Liver (tissue), 9 donors: ENCODE data around the gene TPRN. TPM values are rescaled to one million over a fixed set of nuclear protein-coding genes. Genes with fewer than 3 reads are reported as not detected.

ENCODE experiments used
- DNase-seq: peaks from one replicate; pipeline ENCODE4 v3.0.0-alpha.2; 2017; ENCODE audit warnings: low spot score
- H3K27ac ChIP-seq, 2 donors: one replicate each; pipeline ENCODE4 v1.7.0; 2013; ENCODE audit warnings: inconsistent platforms in 2 of 2, low read length in 2 of 2, control low read depth in 1 of 2, low read depth in 1 of 2, mild to moderate bottlenecking in 1 of 2
- H3K27me3 ChIP-seq, 4 donors: one replicate each; pipeline versions ENCODE4 v1.6.1 to v1.7.0; 2013; ENCODE audit warnings: low read length in 3 of 4, inconsistent platforms in 1 of 4, mild to moderate bottlenecking in 1 of 4, moderate library complexity in 1 of 4; ENCODE audit not compliant: control insufficient read depth in 4 of 4, insufficient read depth in 4 of 4
- H3K36me3 ChIP-seq, 4 donors: one replicate each; pipeline versions ENCODE4 v1.6.1 to v1.7.0; 2013; ENCODE audit warnings: low read length in 3 of 4, mild to moderate bottlenecking in 3 of 4, low read depth in 1 of 4, moderate library complexity in 1 of 4; ENCODE audit not compliant: control insufficient read depth in 4 of 4, insufficient read depth in 3 of 4
- H3K4me1 ChIP-seq, 4 donors: one replicate each; pipeline versions ENCODE4 v1.6.1 to v1.7.0; 2013; ENCODE audit warnings: low read length in 3 of 4, mild to moderate bottlenecking in 3 of 4, moderate library complexity in 1 of 4; ENCODE audit not compliant: control insufficient read depth in 4 of 4, insufficient read depth in 4 of 4
- H3K4me3 ChIP-seq, 3 donors: one replicate each; pipeline versions ENCODE4 v1.6.1 to v1.7.0; 2013; ENCODE audit warnings: low read length in 3 of 3, control low read depth in 1 of 3, low read depth in 1 of 3, mild to moderate bottlenecking in 1 of 3
- H3K9ac ChIP-seq, 2 donors: one replicate each; pipeline ENCODE4 v1.7.0; 2013; ENCODE audit warnings: low read length in 2 of 2, mild to moderate bottlenecking in 2 of 2, moderate library complexity in 2 of 2, control low read depth in 1 of 2, low read depth in 1 of 2
- H3K9me3 ChIP-seq, 4 donors: one replicate each; pipeline versions ENCODE4 v1.6.1 to v1.7.0; 2013; ENCODE audit warnings: low read length in 3 of 4; ENCODE audit not compliant: control insufficient read depth in 4 of 4
- ATF3 ChIP-seq: IDR thresholded peaks from 2 replicates; pipeline ENCODE4 v1.6.1; 2016; ENCODE audit warnings: antibody characterized with exemption
- EGR1 ChIP-seq, 2 donors: IDR thresholded peaks; 2 replicates each; pipeline ENCODE4 v1.6.1; 2016 to 2018; ENCODE audit warnings: antibody characterized with exemption in 2 of 2, low read depth in 2 of 2
- FOXA1 ChIP-seq: IDR thresholded peaks from 2 replicates; pipeline ENCODE4 v1.6.1; 2016; ENCODE audit warnings: antibody characterized with exemption
- HNF4A ChIP-seq, 2 donors: conservative IDR thresholded peaks; 2 replicates each; pipeline ENCODE4 v1.6.1; 2016; ENCODE audit warnings: antibody characterized with exemption in 2 of 2, mild to moderate bottlenecking in 2 of 2
- HNF4G ChIP-seq: IDR thresholded peaks from 2 replicates; pipeline ENCODE4 v1.6.1; 2016; ENCODE audit warnings: antibody characterized with exemption
- JUND ChIP-seq, 2 donors: IDR thresholded peaks; 2 replicates each; pipeline ENCODE4 v1.6.1; 2016; ENCODE audit warnings: antibody characterized with exemption in 2 of 2
- REST ChIP-seq: IDR thresholded peaks from 2 replicates; pipeline ENCODE4 v1.6.1; 2016; ENCODE audit warnings: antibody characterized with exemption, mild to moderate bottlenecking
- SP1 ChIP-seq: IDR thresholded peaks from 2 replicates; pipeline ENCODE4 v1.6.1; 2018; ENCODE audit warnings: antibody characterized with exemption, mild to moderate bottlenecking
- TAF1 ChIP-seq: conservative IDR thresholded peaks from 2 replicates; pipeline ENCODE4 v1.6.1; 2016; ENCODE audit warnings: antibody characterized with exemption, mild to moderate bottlenecking
- ZBTB33 ChIP-seq: IDR thresholded peaks from 2 replicates; pipeline ENCODE4 v1.6.1; 2016; ENCODE audit warnings: antibody characterized with exemption
- WGBS: extraction: QIAGEN DNeasy Blood & Tissue Kit; methylation state at CpG from one replicate; pipeline ENCODE4 v1.1.7; 2013; 5-methylcytosine and 5-hydroxymethylcytosine counted together
- polyA plus RNA-seq, 2 donors: library from polyadenylated mRNA; stranded (reverse) in 1 of 2; unstranded in 1 of 2; fragments of 200-250 nt in 1 of 2; fragments of >200 nt in 1 of 2; fragmentation: Nextera tagmentation in 1 of 2; extraction: Ambion mirVana in 1 of 2; gene quantifications; one replicate each; pipeline versions ENCODE4 v1.2.1 to v1.2.3, GENCODE V29; 2013 to 2015
- total RNA-seq, 2 donors: library from RNA; depleted of rRNA; stranded (reverse); fragments of >200 nt; gene quantifications; one replicate each; pipeline ENCODE4 v1.2.3, GENCODE V29; 2014
- donor health status: healthy.
- donor health status: healthy.
- donor health status: healthy.
- donor health status: healthy.
- donor health status: healthy.

The TPRN gene
- total and polyA plus RNA-seq, 4 donors = 5.4 to 20.1 (median 11.1) TPM

- H3K4me3 ChIP-seq = no peak overlapping the region
- peaks cover 12 to 20% (median 19%) of the 10 kb centered on the region in 4 donors for H3K4me1 ChIP-seq
- no peaks in the 10 kb centered on the region for H3K9me3 ChIP-seq
- no peak for DNase-seq
- TF ChIP-seq SP1 (no peak), ZBTB33 (no peak), TAF1 (no peak), FOXA1 (no peak)
- 96% methylated on average over 17 of the region's 17 CpGs for WGBS
- H3K27ac ChIP-seq = no peak overlapping the region
- H3K36me3 ChIP-seq = peaks cover 15 to 68% (median 26%) of the 10 kb centered on the region in 4 donors
- H3K9ac ChIP-seq = no peak overlapping the region
- H3K27me3 ChIP-seq = no peaks in the 10 kb centered on the region
Observed at GRCh38 chr9:137182836-137183235, 17.7 kb downstream of the TPRN start.

- Histone ChIP-seq H3K36me3 (peaks cover 15 to 70% (median 28%) of the 10 kb centered on the region in 4 donors), H3K9me3 (no peaks in the 10 kb centered on the region), H3K4me1 (peaks cover 2 to 9% (median 7%) of the 10 kb centered on the region in 4 donors), H3K27ac (no peak overlapping the region), H3K4me3 (no peak overlapping the region), H3K9ac (no peak overlapping the region), H3K27me3 (no peaks in the 10 kb centered on the region)
- no peak for TF ChIP-seq EGR1 (IDR thresholded peaks at IDR 0.05; ENCODE audit: low read depth in 2 of 2)
- no peak for TF ChIP-seq HNF4G
- no peak for TF ChIP-seq JUND (IDR thresholded peaks at IDR 0.05)
- TF ChIP-seq FOXA1 = no peak
- TF ChIP-seq REST = no peak
- TF ChIP-seq HNF4A (conservative IDR thresholded peaks at IDR 0.05) = no peak
- TF ChIP-seq ATF3 = no peak
- no peak for TF ChIP-seq ZBTB33
- 96% methylated on average over 22 of the region's 22 CpGs for WGBS
- DNase-seq = no peak
Observed at GRCh38 chr9:137181680-137182079, 18.9 kb downstream of the TPRN start.
